Body of pancreas (tissue), 4 donors: ENCODE measurements around the gene PCDHGA8.

Experiments
- CTCF ChIP-seq, 7 experiments: fragments of 450-650 bp in 4 of 7; fragments of 200-600 bp in 3 of 7; sonication (generic) in 3 of 7; IDR thresholded peaks; one replicate each; pipeline ENCODE4 v1.5.1; 2016 to 2019; ENCODE audit warnings: antibody characterized with exemption in 7 of 7
- POLR2A ChIP-seq, 3 donors: fragments of 450-650 bp; IDR thresholded peaks; one replicate each; pipeline ENCODE4 v1.6.1; 2016; ENCODE audit warnings: antibody characterized with exemption in 3 of 3, mild to moderate bottlenecking in 2 of 3

GRCh38 chr5:141422742-141423291, 30.4 kb downstream of the PCDHGA8 start:
- TF ChIP-seq CTCF (IDR thresholded peaks at IDR 0.05) = no peak
- TF ChIP-seq POLR2A (IDR thresholded peaks at IDR 0.05) = no peak
